HG03135 (cell line): ENCODE measurements around the gene SOX21.

Experiments
- ATAC-seq: cut with Tn5 transposase; IDR thresholded peaks from one replicate; pipeline ENCODE4 v1.9.1; 2021; ENCODE audit warnings: mild to moderate bottlenecking, moderate library complexity; ENCODE audit not compliant: unreplicated experiment

SOX21 gene

GRCh38 chr13:94709001-94709834 is 3.1 kb downstream of the SOX21 start:
- ATAC-seq, result no peak

GRCh38 chr13:94708031-94708859 is 4.1 kb downstream of the SOX21 start:
- no peak for ATAC-seq

- ATAC-seq, result no peak
Measured at GRCh38 chr13:94707400-94708021, 4.8 kb downstream of the SOX21 start.

- ATAC-seq, result no peak
Measured at GRCh38 chr13:94706843-94707399, 5.4 kb downstream of the SOX21 start.

- no peak for ATAC-seq
Measured at GRCh38 chr13:94706101-94706842, 6.1 kb downstream of the SOX21 start.

GRCh38 chr13:94705081-94706030 is 7.0 kb downstream of the SOX21 start:
- ATAC-seq, result no peak

GRCh38 chr13:94704377-94705080 is 7.8 kb downstream of the SOX21 start:
- no peak for ATAC-seq

GRCh38 chr13:94703721-94704314 is 8.5 kb downstream of the SOX21 start:
- no peak for ATAC-seq

GRCh38 chr13:94703271-94703670 is 9.1 kb downstream of the SOX21 start:
- no peak for ATAC-seq

GRCh38 chr13:94702181-94703041 is 9.9 kb downstream of the SOX21 start:
- no peak for ATAC-seq

GRCh38 chr13:94701313-94702180 is 10.8 kb downstream of the SOX21 start:
- ATAC-seq, result no peak

- no peak for ATAC-seq
Measured at GRCh38 chr13:94700536-94700935, 11.8 kb downstream of the SOX21 start.

- no peak for ATAC-seq
Measured at GRCh38 chr13:94700051-94700535, 12.3 kb downstream of the SOX21 start.

- no peak for ATAC-seq
Measured at GRCh38 chr13:94696171-94696570, 16.2 kb downstream of the SOX21 start.

- no peak for ATAC-seq
Measured at GRCh38 chr13:94692030-94692429, 20.3 kb downstream of the SOX21 start.

- ATAC-seq, result no peak
Measured at GRCh38 chr13:94683409-94683808, 28.9 kb downstream of the SOX21 start.
